Peyer's patch (tissue), 4 donors: ENCODE measurements around the gene DBNDD1.
"Not testable (repeated sequence)": the region's sequence is repeated elsewhere in the genome, so short reads cannot be mapped to it uniquely, and the experiment has no call there.

Experiments used
- CTCF ChIP-seq, 6 experiments: fragments of 450-650 bp in 4 of 6; fragments of 200-600 bp in 2 of 6; sonication (generic) in 1 of 6; IDR thresholded peaks; one replicate each; pipeline ENCODE4 v1.5.1; 2017 to 2019; ENCODE audit warnings: antibody characterized with exemption in 6 of 6, mild to moderate bottlenecking in 3 of 6, moderate library complexity in 1 of 6
- POLR2A ChIP-seq, 2 donors: fragments of 450-650 bp; IDR thresholded peaks; one replicate each; pipeline ENCODE4 v1.5.1; 2017; ENCODE audit warnings: antibody characterized with exemption in 2 of 2, mild to moderate bottlenecking in 2 of 2, moderate library complexity in 2 of 2

- TF ChIP-seq POLR2A, CTCF (IDR thresholded peaks at IDR 0.05): not testable (repeated sequence)
Measured at GRCh38 chr16:89967436-89967835, 51.8 kb downstream of the DBNDD1 start.
